Measurements from ENCODE around the gene XIAP.
"Not testable (repeated sequence)": the region's sequence is repeated elsewhere in the genome, so short reads cannot be mapped to it uniquely, and the experiment has no call there.

The XIAP gene

DNA sequence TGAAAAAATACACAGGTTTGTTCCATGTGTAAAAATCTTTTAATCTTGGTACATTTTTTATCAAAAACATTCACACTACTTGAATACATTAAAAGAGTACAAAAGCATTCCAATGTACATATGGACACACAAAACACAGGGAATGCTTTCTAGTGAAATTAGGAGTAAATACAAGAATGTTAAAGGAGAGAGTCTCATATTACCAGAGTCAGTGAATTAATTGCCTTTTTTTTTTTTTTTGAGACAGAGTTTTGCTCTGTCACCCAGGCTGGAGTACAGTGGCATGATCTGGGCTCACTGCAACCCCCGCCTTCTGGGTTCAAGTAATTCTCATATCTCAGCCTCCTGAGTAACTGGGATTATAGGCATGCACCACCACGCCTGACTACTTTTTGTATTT, 17.0 kb downstream of the XIAP start:
- no peak for DNase-seq (ENCODE audit: low read depth)

DNA sequence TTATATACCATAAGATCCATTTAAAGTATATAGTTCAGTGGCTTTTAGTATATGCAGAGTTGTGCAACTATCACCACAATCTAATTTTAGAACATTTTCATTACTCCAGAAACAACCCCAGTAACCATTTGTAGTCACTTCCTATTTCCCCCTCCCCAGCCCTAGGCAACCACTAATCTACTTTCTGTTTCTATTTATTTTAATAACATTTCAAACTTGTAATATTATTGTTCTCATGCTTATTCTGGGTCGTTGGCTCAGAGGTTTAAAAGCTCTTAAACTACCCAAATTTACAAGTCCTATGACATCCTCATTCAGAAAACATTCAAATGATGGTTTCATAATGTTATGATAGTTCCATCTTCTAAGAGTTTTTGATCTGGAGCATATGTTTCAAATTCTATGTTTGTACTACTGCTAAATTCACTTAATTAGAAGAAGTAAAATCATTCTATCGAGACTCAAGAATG, 18.4 kb downstream of the XIAP start:
- DNase-seq (ENCODE audit: low read depth) = no peak

DNA sequence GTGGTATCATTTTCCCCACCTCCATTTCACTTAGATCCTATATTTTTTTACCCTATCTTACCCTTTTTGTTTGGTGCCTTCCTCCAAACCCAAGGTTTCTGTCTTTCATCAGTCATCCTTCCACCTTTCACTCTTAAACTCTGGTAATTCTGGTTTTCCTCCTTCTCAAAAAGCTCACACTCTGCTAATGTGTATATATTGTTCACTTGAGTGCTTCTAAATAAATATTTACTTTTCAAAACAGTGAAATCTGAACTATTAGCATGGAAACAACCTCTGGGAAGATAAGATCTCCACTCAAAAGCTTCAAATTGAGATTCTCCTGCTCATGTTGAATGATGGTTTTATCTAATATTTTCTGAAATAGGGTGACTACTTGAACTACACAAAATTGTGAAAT, 21.5 kb downstream of the XIAP start:
- no peak for DNase-seq (ENCODE audit: low read depth)

DNA sequence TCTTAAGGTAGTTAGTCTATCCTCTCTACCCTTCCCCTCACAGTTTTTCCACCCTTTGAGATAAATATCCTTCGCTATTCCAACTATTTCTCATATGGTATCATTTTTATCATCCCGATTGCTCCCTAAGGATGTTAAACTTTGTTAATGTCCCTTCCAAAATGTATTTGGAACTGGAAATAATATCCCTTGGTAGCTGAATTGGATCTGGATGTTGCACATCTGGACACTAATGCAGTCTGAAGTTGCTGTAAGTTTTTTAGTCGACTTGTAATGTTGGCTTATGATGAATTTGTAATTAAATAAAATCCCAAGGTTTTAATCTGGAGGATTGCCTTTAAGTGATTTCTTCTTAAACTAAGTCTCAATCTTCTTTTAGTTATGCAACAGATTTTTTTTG, 22.5 kb downstream of the XIAP start:
- no peak for DNase-seq (ENCODE audit: low read depth)

DNA sequence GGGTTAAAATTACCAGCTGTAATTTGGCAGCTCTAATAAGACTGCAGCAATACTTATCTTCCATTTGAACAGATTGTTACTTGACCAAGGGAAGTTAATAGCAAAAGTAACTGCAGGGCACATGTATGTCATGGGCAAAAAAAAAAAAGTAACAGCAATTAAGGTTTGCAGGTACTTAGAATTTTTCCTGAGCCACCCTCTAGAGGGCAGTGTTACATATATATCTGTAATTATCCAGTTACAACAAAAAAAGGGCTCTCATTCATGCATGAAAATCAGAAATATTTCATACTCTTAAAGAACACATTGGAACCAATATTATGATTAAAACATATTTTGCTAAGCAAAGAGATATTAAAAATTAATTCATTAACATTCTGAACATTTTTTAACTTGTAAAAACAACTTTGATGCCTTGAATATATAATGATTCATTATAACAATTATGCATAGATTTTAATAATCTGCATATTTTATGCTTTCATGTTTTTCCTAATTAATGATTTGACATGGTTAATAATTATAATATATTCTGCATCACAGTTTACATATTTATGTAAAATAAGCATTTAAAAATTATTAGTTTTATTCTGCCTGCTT, 25.1 kb downstream of the XIAP start:
- no peak for DNase-seq (ENCODE audit: low read depth)

DNA sequence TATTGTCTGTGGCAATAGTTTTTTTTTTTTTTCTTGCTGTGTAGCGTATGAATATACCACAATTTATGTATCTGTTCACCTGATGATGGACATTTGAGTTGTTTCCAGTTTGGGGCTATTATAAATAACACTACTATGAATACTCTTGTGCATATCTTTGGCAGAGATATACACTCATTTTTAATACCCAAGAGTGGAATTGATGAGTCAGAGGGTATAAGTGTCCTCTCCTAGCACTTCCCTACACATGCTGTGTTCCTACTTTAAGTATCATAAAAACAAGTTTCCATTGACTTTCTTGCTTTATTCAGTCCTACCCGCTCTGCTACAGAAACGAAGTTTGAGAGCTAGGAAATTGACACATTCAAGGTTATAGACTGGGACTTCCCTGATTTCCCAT, 39.8 kb downstream of the XIAP start:
- no peak for DNase-seq (ENCODE audit: low read depth)

DNA sequence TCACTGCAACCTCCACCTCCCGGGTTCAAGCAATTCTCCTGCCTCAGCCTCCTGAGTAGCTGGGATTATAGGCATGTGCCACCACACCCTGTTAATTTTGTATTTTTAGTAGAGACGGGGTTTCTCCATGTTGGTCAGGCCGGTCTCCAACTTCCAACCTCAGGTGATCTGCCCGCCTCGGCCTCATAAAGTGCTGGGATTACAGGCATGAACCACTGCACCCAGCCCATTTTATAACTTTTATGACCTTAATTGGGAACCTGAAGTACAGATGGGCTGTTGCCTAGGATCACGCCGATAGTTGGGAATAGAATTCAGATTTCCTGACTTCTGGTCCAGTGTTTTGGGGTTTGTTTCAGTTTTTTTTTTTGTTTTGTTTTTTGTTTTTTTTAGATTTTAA, 43.4 kb downstream of the XIAP start:
- not testable (repeated sequence) for DNase-seq (ENCODE audit: low read depth)

DNA sequence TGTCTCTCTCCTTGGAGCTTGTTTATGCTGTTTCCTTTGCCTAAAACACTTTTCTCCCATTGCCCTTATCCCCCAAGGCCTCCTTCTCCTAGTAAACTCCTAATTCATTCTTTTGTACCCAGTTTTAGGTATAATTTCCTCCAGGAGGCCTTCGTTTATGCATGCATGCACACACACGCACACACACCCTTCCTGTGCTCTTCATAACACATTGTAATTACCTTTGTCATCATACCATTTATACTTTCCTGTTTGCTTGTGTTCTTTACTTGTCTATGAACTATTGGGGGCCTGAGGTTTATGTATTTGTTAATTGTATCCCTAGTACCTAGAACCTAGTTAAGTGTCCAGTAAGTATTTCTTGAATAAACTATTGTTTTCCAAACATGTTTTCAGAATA, 45.5 kb downstream of the XIAP start:
- no peak for DNase-seq (ENCODE audit: low read depth)

DNA sequence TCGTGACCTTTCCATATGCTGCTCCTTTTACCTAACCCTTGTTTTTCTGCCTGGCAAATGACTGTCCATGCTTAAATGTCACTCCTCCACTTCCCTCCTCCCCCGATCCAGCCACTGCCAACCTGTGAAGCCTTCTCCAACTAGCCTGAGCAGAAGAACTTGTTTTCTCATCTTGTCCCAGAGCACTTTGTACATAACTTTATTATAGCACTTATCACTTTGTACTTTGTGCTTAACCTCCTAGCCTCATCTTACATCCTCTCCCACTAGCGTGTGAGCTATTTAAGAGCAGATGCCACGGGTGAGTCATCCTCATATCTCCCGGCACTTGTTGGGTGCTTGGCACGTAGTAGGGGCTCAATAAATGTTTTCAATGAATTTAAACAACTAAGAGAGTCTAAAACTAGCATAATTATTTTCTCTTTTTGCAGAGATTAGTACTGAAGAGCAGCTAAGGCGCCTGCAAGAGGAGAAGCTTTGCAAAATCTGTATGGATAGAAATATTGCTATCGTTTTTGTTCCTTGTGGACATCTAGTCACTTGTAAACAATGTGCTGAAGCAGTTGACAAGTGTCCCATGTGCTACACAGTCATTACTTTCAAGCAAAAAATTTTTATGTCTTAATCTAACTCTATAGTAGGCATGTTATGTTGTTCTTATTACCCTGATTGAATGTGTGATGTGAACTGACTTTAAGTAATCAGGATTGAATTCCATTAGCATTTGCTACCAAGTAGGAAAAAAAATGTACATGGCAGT, 46.9 kb downstream of the XIAP start:
- no peak for DNase-seq (ENCODE audit: low read depth)

DNA sequence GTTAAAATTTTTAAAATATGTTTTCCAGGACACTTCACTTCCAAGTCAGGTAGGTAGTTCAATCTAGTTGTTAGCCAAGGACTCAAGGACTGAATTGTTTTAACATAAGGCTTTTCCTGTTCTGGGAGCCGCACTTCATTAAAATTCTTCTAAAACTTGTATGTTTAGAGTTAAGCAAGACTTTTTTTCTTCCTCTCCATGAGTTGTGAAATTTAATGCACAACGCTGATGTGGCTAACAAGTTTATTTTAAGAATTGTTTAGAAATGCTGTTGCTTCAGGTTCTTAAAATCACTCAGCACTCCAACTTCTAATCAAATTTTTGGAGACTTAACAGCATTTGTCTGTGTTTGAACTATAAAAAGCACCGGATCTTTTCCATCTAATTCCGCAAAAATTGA, 49.7 kb downstream of the XIAP start:
- no peak for DNase-seq (ENCODE audit: low read depth)

DNA sequence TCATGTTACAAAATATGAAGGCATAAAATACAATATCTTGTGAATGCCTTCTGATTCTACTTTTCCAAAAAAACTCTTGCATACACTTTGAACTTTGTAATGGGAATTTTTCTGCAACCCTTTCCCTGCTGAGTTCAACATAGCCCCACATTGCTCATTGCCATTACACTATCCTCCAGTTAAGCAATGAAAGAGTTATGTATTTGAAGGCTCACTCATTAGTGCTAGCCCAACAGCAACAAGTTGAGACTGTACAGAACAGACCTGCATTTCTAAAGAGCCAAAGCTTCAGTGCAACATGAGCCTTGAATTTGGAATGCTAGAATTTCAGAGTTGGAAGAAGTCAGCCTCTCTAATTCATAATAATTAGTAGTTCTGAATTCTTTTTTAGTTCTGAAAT, 57.2 kb downstream of the XIAP start:
- no peak for DNase-seq (ENCODE audit: low read depth)

DNA sequence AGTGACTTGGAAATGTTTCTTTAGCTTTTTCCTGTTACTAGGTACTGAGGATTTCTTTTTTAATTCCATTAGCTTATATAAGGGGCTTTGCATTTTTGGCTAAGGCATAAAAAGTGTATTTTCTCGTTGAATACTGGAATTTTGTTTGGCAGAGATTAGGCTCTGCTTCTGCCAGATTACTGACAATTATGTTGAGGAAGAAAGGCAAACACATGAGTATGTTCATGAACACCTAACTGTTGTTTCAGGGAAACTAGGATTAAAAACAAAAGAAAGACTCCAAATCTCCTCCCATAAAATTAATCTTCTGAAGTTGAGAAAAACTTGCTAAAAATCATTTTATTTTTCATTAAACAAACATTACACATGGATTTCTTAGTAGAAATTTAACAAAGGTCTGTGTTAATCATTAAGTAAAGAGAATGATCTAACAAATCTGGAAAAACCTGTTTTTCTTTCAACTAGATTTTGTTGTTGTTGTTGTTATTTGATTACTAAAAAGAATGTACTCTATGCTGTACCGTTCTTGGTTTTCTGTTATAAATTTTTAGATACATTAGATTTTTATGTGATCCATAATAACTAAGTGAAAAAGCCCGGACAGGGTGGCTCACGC, 58.4 kb downstream of the XIAP start:
- no peak for DNase-seq (ENCODE audit: low read depth)

DNA sequence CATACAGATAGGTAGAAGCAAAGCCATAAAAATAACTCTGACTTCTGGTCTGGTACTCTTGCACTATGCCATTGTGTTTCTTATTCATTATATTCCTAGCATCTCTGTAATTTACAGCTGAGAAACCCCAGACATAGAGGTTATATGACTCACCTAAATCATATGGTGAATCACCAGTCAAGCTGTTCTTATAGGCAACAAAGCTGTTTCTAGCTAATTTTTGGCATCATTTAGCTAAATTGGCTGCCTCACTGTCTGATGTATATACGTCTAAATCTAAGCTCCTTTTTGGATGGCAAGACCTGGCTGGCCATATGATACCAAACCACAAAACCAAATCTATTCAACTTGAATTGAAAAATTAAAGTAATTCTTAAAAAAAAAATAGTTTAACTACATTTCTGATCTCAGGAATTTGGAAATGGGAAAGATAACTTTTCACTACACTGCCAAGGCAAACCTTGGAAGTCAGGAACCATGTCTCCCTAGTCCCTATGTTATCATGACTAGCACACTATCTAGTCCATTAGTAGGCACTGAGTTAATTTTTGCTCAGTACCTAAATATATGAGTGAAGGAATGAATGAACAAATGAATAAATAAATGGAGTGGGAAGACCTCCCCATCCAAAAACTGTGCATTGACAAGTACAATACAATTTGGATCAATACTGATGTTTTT, 60.4 kb downstream of the XIAP start:
- DNase-seq (ENCODE audit: low read depth) = no peak

DNA sequence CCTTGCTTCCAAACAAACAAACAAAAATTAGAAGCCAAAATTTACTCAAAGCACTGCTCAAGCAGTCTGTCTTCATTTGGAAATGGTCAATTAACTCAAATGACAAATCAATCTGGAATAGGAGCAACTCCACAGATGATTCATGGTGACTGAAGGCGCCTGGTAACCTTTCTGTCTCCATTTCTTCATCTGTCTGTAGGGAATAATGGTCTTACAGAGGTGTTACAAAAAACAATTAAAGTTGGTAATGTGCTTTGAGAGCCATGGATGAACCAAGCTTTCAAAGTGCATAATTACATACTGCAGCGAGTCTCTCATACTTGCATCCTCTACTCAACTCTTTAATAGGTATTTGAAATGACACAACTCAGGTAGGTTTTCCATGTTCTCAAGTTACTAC, 63.4 kb downstream of the XIAP start:
- DNase-seq (ENCODE audit: low read depth) = no peak

DNA sequence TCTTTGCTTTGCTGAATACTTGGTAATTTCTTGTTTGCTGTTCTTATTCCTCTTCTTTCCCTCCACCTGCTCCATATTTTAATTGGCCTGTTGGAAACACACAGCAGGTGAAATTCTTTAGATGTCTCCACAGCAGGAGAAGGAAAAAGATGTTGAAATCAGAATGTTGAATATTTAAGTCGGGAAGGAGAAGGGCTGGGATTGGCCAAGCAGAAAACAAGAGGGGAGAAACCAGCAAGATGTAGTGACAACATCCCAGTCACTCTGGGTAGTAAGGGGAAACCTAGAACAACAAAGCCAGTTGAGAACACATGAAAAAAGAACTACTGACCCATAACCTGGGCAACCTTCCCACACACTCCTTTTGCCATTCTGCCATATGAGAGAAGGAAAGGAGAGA, 64.3 kb downstream of the XIAP start:
- no peak for DNase-seq (ENCODE audit: low read depth)

DNA sequence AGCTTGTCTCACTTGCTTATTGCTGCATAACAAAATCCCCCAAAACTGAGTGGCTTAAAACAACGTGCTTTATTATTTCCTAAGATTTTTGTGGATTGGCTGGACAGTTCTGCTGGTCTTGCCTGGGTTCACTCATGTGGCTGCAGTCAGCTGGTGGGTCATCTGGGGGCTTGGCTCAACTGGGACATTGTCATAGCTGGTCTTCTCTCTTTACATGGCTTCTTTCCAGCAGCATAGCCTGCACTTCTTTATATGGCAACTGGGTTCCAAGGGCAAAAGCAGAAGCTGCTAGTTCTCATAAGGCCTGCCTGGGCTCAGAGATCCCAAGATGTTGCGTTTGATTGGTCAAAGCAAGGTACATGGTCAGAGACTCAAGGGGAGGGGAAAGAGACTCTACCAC, 68.0 kb downstream of the XIAP start:
- DNase-seq (ENCODE audit: low read depth) = no peak

DNA sequence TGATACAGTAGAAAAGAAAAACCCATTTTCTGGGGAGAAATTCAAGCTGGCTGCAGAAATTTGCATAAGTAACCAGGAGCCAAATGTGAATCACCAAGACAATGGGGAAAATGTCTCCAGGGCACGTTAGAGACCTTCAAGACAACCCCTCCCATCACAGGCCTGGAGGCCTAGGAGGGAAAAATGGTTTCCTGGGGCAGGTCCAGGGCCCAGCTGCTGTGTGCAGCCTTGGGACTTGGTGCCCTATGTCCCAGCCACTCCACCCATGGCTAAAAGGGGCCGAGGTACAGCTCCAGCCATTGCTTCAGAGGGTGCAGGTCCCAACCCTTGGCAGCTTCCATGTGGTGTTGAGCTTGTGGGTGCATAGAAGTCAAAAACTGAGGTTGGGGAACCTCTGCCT, 72.2 kb downstream of the XIAP start:
- not testable (repeated sequence) for DNase-seq (ENCODE audit: low read depth)

DNA sequence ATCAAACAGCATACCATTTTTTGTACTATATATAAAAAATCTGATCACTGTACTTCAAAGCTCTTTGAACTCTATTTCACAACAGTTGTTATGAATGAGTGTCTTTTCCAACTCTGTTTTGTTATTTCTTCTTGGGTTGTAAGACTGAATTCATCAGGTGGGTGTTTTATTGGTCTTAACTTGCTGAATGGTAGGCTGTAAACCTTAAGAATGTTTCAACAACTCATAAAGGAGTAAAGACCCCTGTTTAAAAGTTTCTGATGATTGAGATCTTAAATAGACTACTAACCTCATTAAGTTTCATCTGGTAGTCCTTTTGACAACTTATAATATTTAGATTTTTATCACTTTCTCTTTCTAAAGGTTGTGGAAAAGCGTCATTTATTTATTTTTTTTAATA, 83.2 kb downstream of the XIAP start:
- no peak for DNase-seq (ENCODE audit: low read depth)

DNA sequence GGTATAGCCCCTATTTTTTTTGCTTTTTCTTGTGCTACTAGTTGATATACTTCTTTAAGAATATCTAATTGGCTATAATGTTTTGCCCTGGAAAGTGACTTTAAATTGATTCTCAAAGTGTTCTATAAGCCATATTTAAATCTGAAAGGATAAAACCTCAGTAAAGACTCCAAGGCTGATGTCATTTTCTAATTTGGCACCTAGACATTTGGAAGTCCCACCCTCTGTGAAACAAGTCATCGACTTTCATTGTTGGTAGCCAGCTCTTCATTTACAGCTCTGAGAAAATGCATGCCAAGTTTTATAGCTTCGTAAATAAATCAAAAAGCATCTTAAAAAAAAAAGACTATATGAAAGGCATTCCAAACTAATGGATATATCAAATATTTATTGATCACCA, 83.6 kb downstream of the XIAP start:
- no peak for DNase-seq (ENCODE audit: low read depth)

DNA sequence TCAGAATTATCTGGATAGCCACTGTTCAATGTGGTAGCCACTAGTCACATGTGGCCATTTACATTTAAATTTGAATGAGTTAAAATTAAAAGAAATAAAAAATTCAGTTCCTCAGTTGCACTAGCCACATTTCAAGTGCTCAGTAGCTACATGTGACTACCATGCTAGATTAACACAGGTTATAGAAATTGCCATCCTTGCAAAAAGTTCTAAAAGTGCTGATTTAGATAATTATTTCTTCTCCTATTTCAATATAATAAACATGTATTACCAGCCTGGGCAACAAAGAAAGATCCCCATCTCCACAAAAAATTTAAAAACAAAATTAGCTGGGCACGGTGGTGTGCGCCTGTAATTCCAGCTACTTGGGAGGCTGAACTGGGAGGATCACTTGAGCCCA, 90.0 kb downstream of the XIAP start:
- no peak for DNase-seq (ENCODE audit: low read depth)

DNA sequence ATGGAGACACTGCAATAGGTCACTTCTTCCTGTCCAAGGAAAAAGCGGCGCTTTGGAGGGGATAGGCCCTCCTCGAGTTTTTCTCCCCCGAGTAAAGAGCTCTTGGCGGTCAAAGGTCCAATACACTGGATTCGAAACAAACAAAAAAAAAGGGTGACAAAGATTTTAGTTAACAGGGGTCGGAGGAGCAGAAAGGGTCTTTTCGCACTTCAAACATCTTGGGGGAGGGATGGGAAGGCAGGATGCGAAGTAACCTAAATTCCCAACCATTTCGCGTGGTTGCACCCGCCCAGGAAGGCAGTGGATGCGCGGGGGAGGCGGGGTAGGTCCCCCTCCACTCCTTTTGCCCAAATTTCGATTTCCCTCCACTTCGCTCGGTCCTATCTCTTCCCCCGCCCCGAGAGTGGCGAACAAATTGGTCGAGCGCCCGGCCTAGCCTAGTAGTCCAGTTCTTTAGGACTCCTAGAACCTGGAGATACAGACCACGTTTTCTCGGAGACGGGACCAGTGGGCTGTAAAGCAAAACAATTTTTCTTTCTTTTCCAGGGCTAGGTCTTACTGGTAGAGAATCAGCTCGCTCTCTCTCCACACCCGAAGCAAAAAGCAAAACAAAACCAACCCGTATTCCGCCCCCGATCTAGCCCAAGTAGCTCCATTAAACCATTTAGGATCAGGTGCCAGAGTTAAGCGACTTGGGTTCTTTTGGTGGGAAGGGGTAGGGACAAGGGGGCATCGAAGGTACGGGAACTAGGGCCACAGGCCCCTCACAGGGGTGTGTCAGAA, 99.6 kb downstream of the XIAP start:
- DNase-seq (ENCODE audit: low read depth) = peak; percentile 1

DNA sequence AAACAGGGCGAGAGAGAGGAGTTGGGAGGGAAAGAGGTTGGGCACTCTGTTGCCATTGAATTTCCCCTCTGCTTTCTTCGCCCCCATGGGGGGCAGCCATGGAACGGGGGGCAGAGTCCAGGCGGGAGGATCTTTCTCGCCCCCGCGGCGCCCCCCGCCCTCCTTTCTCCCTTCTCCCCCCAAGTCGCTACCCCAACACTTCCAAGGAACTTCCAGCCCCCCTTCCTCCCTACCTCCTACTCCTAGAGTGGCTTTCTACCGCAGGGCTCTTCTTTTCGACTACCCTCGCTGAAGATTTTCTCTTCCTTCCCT, 101.1 kb downstream of the XIAP start:
- no peak for DNase-seq (ENCODE audit: low read depth)

All from activated T-helper 9 cell treated with anti-CD3 and anti-CD28 coated beads, Interleukin-2, amount 50 U/mL, for 16 hours (primary cell).